HG02610 (cell line): Measurements from ENCODE around the gene SMIM26.

Experiments
- ATAC-seq: cut with Tn5 transposase; IDR thresholded peaks from one replicate; pipeline ENCODE4 v1.9.1; 2021; ENCODE audit warnings: mild to moderate bottlenecking, moderate library complexity; ENCODE audit not compliant: unreplicated experiment

The SMIM26 gene

DNA sequence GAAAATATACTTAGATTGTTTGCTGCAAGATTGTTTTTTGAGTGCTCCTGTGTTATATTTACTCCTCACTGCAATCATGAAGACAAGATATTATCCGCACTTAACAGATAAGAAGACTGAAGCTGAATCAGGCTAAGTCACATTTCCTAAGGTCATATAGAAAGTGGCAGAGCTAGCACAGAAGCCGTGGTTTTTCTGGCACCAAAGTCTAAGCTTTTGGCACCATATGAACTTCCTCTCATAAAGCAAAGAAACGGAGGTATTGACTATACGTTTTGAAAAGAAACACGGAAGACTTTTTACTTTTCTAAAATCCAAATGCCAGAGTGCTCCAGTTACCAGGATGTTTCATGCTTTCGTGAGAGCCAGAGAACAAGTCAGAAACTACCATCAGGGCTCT is 11.3 kb downstream of the SMIM26 start:
- ATAC-seq: no peak

DNA sequence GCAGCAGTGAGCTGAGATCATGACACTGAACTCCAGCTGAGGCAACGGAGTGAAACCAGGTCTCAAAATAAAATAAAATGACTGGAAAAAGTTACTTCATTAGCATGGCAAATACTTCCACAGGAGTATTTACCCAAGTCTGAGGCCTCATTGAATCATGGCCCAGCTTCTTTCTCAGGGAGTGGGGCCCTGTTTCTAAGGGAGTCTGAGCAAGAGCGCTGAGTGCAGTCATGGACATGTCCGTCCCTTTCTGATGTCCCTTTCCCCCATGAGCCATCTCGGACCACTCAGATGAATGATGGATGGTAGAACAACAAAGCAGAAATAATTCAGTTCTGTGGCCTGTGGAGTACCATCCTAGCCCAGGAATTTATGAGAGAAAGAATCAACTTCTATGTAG is 12.8 kb downstream of the SMIM26 start:
- no peak for ATAC-seq

DNA sequence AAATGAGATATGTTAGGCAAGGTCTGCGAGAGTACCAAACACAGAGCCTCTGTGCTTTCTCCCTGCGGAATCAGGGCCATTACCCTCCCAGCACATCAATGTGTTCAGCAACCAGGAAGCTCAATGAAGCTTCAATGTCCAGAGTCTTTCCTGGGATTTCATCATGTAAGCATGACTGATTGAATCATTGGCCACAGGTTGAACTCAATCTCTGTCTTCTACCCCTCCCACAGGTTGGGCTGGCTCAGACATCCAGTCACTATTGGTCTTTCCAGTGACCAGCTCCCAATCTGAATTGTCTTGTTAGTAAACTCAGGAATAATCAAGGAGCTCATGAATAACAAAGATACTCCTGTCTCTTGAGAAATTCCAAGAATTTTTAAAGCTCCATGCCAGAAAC is 17.9 kb downstream of the SMIM26 start:
- no peak for ATAC-seq

DNA sequence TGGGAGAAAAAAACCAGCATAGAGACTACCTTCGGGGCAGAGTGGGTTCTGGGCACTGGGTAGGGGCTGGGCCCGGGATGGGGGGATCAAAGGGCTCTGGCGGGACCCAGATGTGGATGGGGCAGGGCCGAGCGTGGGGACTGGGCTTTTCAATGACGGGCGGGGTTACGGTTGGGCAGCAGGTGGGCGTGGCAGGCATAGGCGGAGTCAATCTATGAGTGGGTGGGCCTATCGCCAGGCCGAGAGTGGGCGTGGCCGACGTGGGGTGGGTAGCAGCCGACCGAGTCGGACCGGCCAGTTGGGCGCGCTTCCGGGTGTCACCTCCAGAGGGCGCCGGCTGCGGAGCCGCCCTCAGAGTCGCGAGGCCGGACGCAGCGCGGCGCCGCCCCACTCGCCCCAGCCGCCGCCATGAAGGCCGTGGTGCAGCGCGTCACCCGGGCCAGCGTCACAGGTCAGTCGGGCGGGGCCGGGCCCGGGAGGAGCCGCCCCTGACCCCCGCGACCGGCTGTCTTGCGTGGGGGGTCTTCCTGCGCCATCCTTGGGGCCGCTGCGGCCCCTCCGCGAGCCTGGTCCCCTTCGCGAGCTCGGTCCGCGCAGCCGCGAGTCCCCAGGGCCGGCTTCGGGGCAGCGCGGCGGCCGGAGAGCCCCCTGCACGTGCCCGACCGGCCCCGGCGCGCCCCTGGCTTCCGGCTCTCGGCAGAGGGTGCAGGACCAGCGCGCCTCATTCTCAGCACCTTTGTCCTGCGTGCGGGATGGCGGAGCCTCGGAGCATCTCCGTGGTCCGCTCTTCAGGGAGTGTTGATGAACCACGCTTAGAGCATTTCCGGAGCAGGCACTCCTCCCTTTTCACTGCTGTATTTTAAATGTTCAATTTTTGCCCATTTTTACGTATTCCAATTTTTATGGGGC is 20.7 kb downstream of the SMIM26 start, which contains the start of gene DTD1:
TSS of gene DTD1 (plus strand) at position 390 of the 909 bp plus-strand sequence. CDS start at position 409, 19 bp downstream.
- peak; percentile 91 for ATAC-seq

DNA sequence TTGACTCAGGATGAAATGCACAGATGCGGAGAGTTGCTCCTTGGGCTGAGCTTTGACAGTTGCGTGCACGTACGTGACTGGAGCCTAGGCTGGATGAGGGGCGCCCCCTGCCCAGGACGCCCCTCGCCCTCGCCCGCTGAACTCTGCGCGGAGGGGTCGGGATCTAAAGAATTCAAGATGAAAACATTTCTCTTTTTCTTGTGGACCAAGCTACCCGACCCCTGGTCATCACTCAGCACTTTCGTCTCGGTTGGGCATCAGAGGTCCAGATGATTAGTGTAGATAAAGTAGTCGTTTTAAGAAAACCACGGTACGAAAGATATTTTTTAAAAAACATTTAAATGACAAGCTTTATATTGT is 21.3 kb downstream of the SMIM26 start:
- ATAC-seq: no peak

DNA sequence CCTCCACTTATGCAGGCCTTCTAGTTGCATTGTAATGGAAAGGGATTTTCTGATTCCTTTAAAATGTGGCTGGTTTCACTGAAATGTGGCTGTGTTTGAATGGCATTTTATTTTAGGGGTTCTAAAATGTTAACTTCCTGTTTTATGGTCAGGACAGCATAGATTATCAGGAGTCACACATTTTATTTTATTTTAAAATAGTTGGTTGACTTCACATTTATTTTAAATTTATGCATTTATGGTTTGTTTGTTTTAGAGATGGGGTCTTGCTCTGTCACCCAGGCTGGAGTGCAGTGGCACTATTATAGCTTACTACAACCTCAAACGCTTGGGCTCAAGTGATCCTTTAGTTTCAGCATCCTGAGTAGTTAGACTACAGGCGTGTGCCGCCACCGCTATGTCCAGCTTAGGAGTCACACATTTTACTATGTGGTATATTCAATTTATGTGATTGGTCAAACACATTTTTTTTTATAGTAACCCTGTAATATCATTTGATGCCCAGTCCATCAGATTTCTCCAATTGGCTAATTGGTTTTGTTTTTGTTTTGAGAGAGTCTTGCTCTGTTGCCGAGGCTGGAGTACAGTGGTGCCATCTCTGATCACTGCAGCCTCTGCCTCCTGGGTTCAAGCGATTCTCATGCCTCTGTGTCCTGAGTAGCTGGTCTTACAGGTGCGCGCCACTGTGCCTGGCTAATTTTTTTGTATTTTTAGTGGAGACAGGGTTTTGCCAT is 22.9 kb downstream of the SMIM26 start:
- ATAC-seq: no peak

DNA sequence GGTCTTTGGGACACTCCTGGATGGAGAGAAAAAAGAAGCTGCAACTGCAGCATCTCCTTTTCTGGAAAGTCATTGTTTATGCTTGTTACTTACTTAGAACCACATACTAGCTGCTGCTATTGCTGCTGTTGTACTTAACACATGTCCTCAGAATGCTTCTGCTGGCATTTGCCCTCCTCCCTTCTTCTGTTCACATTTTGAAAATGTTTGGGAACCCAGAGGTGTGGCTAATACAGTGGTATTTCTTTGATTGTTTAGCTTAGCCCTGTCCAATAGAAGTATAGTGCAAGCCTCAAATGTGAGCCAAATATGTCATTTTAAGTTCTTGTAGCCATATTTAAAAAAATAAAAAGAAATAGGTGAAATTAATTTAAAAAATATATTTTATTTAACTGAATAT is 29.0 kb downstream of the SMIM26 start:
- no peak for ATAC-seq

DNA sequence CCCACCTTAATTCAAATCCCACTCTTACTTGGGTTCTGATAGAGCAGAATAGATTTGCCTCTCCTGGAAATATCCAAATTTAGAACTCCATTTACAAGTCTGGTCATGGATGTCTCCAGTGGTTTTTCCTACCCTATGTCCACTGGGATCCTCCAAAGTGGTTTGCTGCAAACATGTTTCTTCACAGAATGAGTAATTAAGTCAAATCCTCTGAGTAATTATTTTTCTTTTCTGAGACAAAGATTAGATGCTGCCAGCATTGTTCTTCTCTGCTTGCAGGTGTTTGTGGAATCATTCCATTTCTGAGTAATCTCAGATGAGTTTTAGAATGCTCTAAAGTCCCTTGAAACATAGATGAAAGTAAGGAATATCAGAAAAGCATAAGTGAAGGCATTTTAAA is 42.5 kb downstream of the SMIM26 start:
- ATAC-seq: no peak

DNA sequence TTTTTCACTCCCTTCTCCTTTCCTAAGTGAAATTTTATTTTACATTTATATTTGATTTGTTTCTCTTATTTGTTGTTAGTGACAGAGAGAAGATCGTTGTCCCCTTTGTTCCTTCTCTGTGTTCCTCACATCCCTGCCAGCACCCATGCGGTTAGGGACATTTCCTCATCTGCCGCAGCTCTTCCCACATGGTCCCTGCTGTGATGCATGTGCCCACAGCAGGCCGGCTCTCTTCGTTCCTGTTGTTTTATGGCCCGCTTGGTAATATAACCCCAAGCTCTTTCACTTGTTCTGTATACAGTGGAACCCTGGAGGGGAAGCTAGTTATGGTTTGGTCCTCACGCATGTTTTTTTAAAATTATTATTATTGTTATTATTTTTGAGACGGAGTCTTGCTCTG is 44.3 kb downstream of the SMIM26 start:
- ATAC-seq: no peak

DNA sequence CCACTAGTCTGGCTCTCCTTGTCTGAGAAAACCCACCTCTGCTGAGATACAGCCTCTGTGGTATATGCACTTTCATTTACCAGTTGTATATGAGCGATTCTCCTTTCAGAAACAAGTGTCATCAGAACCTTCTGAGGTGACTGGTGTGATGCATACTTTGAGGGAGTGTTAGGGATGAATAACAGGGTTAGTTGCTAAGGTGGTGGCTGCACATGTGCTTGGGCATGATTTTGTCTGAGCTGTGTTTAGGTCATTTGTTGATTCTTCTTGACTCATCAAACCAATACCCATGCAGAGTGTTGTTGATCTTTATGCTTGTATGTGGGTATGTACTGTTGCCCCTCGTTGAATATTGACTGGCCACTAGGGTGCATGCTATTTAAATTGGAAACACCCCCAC is 46.3 kb downstream of the SMIM26 start:
- ATAC-seq: no peak

DNA sequence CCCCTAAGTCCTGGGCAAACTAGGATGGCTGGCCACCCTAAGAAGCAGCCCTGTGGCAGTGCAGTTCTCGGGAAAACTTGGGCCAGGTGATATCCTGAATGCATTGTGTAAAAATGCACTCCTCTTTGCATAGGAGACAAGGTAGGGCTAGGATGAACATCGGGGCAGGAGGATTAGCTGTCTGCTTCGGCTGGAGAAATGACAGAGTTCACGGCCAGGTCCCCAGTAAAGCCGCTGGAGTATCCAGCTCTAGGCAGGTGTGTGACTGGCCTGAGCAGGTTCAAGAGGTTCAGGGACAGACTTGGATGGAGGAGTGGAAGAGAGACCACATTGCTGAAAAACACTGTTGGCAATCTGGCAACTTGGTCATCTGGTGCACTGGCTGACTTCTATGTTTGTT is 47.0 kb downstream of the SMIM26 start:
- no peak for ATAC-seq

DNA sequence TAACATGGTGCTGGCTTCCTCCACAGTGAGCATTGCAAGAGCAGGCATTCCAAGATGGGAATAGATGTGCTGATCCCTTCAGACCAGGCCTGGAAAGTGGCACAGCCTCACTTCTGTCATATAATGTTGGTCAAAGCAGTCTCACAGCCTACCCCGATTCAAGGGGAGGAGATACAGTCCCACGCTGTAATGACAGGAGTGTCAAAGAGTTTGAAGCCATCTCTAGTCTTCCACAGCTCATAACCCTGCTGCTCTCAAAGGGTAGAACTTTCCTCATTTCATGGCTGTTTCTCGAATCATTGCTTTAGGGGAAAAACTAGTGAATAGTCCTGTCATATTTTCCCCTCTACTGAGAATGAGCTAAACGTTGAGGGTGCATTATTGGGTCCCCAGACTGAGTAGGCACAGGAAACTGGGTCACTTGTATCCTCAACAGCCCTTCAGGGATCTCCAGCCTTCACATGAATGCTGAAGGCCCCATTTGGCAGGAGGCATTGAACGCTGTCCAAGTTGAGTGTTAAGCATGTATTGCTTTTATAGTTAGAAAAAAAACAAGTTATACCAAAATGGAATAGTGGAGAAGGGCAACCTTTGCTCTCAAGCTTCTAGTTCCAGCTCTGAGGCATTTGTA is 47.9 kb downstream of the SMIM26 start:
- ATAC-seq: no peak
